Liver (tissue), 3 donors: Measurements from ENCODE around the gene KRT76.

Experiments
- EGR1 ChIP-seq, 2 donors: IDR thresholded peaks; 2 replicates each; pipeline ENCODE4 v1.6.1; 2016 to 2018; ENCODE audit warnings: antibody characterized with exemption in 2 of 2, low read depth in 2 of 2
- GABPA ChIP-seq, 2 donors: IDR thresholded peaks in 1 of 2; conservative IDR thresholded peaks in 1 of 2; 2 replicates each; pipeline ENCODE4 v1.6.1; 2016; ENCODE audit warnings: antibody characterized with exemption in 2 of 2, mild to moderate bottlenecking in 1 of 2, moderate library complexity in 1 of 2
- JUND ChIP-seq, 2 donors: IDR thresholded peaks; 2 replicates each; pipeline ENCODE4 v1.6.1; 2016; ENCODE audit warnings: antibody characterized with exemption in 2 of 2
- SP1 ChIP-seq: IDR thresholded peaks from 2 replicates; pipeline ENCODE4 v1.6.1; 2018; ENCODE audit warnings: antibody characterized with exemption, mild to moderate bottlenecking
- TAF1 ChIP-seq: conservative IDR thresholded peaks from 2 replicates; pipeline ENCODE4 v1.6.1; 2016; ENCODE audit warnings: antibody characterized with exemption, mild to moderate bottlenecking
- TF ChIP-seq, protein P1 (sequence below): IDR thresholded peaks from 2 replicates; pipeline ENCODE4 v1.6.1; 2016; ENCODE audit warnings: antibody characterized with exemption
- TF ChIP-seq, protein P2 (sequence below): fragments of 150-350 bp; IDR thresholded peaks from 2 replicates; pipeline ENCODE4 v1.5.1; 2017; ENCODE audit warnings: improper control_type of control experiment, low read depth, low read length; ENCODE audit not compliant: missing input control
- TF ChIP-seq, protein P3 (sequence below): IDR thresholded peaks from 2 replicates; pipeline ENCODE4 v1.6.1; 2016; ENCODE audit warnings: antibody characterized with exemption, mild to moderate bottlenecking
- TF ChIP-seq, protein P4 (sequence below): IDR thresholded peaks from 2 replicates; pipeline ENCODE4 v1.6.1; 2016; ENCODE audit warnings: antibody characterized with exemption
- donor health status: healthy.
- donor health status: healthy.

DNA sequence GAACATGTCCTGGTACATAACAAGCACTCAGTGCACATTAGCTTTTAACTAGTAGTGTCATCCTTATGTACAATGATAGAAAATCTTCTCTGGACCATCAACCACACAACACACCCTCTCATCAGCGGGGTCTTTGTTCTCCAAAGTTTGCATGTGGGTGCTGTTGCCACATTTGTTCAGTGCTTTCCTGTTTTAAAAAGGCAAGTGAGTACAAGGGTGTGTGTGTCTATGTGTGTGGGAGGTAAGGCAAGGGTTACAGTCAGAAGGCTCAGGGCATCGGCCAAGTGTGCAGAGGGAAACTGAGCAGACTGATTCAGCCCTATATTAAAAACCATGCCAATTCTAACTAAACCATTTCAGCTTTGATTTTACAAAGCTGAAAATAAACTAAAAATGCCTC is 17.9 kb downstream of the KRT76 start:
- no peak for TF ChIP-seq JUND (IDR thresholded peaks at IDR 0.05)
- no peak for TF ChIP-seq TAF1
- TF ChIP-seq EGR1 (IDR thresholded peaks at IDR 0.05; ENCODE audit: low read depth in 2 of 2): no peak
- TF ChIP-seq, protein P1, sequence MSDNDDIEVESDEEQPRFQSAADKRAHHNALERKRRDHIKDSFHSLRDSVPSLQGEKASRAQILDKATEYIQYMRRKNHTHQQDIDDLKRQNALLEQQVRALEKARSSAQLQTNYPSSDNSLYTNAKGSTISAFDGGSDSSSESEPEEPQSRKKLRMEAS: no peak
- TF ChIP-seq, protein P2, sequence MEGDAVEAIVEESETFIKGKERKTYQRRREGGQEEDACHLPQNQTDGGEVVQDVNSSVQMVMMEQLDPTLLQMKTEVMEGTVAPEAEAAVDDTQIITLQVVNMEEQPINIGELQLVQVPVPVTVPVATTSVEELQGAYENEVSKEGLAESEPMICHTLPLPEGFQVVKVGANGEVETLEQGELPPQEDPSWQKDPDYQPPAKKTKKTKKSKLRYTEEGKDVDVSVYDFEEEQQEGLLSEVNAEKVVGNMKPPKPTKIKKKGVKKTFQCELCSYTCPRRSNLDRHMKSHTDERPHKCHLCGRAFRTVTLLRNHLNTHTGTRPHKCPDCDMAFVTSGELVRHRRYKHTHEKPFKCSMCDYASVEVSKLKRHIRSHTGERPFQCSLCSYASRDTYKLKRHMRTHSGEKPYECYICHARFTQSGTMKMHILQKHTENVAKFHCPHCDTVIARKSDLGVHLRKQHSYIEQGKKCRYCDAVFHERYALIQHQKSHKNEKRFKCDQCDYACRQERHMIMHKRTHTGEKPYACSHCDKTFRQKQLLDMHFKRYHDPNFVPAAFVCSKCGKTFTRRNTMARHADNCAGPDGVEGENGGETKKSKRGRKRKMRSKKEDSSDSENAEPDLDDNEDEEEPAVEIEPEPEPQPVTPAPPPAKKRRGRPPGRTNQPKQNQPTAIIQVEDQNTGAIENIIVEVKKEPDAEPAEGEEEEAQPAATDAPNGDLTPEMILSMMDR: no peak
- TF ChIP-seq, protein P3, sequence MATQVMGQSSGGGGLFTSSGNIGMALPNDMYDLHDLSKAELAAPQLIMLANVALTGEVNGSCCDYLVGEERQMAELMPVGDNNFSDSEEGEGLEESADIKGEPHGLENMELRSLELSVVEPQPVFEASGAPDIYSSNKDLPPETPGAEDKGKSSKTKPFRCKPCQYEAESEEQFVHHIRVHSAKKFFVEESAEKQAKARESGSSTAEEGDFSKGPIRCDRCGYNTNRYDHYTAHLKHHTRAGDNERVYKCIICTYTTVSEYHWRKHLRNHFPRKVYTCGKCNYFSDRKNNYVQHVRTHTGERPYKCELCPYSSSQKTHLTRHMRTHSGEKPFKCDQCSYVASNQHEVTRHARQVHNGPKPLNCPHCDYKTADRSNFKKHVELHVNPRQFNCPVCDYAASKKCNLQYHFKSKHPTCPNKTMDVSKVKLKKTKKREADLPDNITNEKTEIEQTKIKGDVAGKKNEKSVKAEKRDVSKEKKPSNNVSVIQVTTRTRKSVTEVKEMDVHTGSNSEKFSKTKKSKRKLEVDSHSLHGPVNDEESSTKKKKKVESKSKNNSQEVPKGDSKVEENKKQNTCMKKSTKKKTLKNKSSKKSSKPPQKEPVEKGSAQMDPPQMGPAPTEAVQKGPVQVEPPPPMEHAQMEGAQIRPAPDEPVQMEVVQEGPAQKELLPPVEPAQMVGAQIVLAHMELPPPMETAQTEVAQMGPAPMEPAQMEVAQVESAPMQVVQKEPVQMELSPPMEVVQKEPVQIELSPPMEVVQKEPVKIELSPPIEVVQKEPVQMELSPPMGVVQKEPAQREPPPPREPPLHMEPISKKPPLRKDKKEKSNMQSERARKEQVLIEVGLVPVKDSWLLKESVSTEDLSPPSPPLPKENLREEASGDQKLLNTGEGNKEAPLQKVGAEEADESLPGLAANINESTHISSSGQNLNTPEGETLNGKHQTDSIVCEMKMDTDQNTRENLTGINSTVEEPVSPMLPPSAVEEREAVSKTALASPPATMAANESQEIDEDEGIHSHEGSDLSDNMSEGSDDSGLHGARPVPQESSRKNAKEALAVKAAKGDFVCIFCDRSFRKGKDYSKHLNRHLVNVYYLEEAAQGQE: no peak
- TF ChIP-seq, protein P4, sequence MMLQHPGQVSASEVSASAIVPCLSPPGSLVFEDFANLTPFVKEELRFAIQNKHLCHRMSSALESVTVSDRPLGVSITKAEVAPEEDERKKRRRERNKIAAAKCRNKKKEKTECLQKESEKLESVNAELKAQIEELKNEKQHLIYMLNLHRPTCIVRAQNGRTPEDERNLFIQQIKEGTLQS: no peak
- TF ChIP-seq SP1: no peak
- TF ChIP-seq GABPA (IDR thresholded peaks at IDR 0.05 in 1 of 2, conservative IDR thresholded peaks at IDR 0.05 in 1 of 2): no peak
